Epithelial cell of esophagus (primary cell): ENCODE data around the gene QSOX1.

Experiments
- DNase-seq: peaks from one replicate; pipeline ENCODE4 v3.0.0; 2010; ENCODE audit warnings: low read depth
- H3K4me3 ChIP-seq: 2 replicates; pipeline ENCODE4 v1.5.1; 2011; ENCODE audit warnings: mild to moderate bottlenecking, low read length, control low read depth
- CTCF ChIP-seq: IDR thresholded peaks from 2 replicates; pipeline ENCODE4 v1.5.1; 2011; ENCODE audit warnings: low read depth, mild to moderate bottlenecking, low read length, control low read depth, inconsistent platforms; ENCODE audit not compliant: insufficient read depth; ENCODE audit errors: missing control alignments

The QSOX1 gene

GRCh38 chr1:180228648-180229482 is 74.2 kb downstream of the QSOX1 start:
- H3K4me3 ChIP-seq: peak overlapping the region; percentile 39
- TF ChIP-seq CTCF: no peak
- DNase-seq: peak; percentile 22

- H3K4me3 ChIP-seq: peak within 1 kb of the TSS; percentile 39
- peak; percentile 25 for DNase-seq
- no peak for TF ChIP-seq CTCF
Measured at GRCh38 chr1:180229483-180230415, 75.1 kb downstream of the QSOX1 start, which contains the start of gene LHX4. Gene LHX4 (plus strand): TSS chr1:180230264. CDS start chr1:180230530, 266 bp downstream.

GRCh38 chr1:180230416-180230790 is 75.7 kb downstream of the QSOX1 start:
- no peak for TF ChIP-seq CTCF
- peak overlapping the region; percentile 23 for H3K4me3 ChIP-seq
- no peak for DNase-seq

DNA sequence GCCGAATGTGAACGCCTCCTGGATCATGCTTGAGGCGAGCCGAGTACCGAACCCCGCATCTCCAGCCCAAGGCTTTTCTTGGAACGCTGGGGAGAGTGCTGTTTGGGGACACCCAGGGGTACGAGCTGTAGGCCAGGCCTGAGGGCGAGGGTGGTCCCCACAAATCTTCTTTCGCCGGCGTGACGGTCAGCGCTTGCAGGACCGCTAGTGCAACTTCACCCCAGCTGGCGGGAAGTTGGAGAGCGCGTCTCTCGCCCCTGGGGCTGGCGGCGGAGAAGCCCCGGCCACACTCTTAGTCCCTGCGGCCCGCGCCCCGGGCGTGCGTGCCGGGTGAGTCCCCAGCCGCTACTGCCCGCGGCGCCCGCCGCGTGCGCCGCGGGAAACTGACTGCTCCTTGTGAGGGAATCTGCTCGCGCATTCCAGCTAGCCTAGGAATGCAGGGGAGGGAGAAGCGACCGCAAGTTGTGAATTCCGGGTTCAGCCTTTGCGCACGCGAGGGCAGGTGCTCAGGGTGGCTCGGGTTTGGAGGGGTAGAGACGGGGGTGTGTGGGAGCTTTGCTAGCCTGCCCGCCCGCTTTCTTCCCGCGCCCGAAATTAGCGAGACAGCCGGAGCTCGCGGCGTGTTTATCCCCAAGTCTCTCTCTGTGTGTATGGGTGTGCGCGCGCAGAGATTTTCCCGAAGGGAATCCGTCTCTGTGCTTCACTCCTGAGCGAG is 76.3 kb downstream of the QSOX1 start:
- TF ChIP-seq CTCF: no peak
- DNase-seq: peak; percentile 43
- H3K4me3 ChIP-seq: peak overlapping the region; percentile 21

DNA sequence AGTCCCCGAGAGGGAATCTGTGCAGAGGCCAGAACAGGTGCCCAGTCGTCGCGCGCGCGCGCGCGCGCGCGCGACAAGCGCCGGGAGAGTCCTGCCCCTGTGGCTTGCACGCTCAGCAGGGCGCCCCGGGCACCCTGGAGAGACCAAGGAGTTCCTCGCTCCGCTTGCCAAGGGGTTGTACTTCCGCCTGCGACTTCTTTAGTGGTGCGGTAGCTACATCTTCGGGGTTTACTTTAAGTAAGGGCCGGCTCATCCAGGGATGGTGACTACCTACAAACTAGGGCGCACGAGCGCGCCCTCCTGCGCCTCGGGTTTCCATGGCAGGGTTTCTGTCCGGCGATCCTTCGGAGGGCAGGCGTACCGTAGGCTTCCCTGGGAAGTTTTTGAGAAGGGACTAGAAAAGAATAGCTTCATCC is 76.8 kb downstream of the QSOX1 start:
- peak overlapping the region; percentile 21 for H3K4me3 ChIP-seq
- TF ChIP-seq CTCF: no peak
- DNase-seq: peak; percentile 56

DNA sequence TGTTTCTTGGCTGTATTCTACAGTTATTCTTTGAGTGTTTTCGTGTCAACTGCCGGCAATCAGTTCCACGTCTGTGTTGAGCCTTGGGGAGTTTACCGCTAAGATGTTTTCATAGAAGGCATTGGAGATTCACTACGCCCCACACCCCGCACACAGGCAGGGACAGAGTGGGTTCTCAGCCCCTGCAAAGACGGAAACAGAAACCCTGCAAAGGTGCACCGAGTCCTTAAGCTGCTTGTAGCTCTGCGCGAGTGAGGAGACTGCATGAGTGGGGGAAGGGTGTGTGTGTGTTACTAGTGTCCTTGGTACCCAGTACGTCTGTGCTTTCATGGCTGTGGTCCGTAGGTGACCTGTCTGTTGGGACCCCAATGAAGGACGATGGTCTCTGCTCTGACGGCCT is 77.3 kb downstream of the QSOX1 start:
- DNase-seq: no peak
- H3K4me3 ChIP-seq: no peak overlapping the region
- TF ChIP-seq CTCF: no peak
